Sigmoid colon (tissue), 3 donors: ENCODE results near the gene TOP3B.

Experiments used
- POLR2A ChIP-seq, 2 donors: fragments of 450-650 bp; IDR thresholded peaks; one replicate each; pipeline ENCODE4 v1.6.1; 2016; ENCODE audit warnings: antibody characterized with exemption in 2 of 2, mild to moderate bottlenecking in 2 of 2, moderate library complexity in 2 of 2
- TF ChIP-seq, protein P1 (sequence below), 4 experiments: fragments of 450-650 bp in 3 of 4; fragments of 200-600 bp in 1 of 4; IDR thresholded peaks; one replicate each; pipeline ENCODE4 v1.5.1; 2016 to 2019; ENCODE audit warnings: antibody characterized with exemption in 4 of 4, mild to moderate bottlenecking in 3 of 4, moderate library complexity in 2 of 4

GRCh38 chr22:21963790-21964211 is 18.8 kb downstream of the TOP3B start:
- TF ChIP-seq, protein P1, sequence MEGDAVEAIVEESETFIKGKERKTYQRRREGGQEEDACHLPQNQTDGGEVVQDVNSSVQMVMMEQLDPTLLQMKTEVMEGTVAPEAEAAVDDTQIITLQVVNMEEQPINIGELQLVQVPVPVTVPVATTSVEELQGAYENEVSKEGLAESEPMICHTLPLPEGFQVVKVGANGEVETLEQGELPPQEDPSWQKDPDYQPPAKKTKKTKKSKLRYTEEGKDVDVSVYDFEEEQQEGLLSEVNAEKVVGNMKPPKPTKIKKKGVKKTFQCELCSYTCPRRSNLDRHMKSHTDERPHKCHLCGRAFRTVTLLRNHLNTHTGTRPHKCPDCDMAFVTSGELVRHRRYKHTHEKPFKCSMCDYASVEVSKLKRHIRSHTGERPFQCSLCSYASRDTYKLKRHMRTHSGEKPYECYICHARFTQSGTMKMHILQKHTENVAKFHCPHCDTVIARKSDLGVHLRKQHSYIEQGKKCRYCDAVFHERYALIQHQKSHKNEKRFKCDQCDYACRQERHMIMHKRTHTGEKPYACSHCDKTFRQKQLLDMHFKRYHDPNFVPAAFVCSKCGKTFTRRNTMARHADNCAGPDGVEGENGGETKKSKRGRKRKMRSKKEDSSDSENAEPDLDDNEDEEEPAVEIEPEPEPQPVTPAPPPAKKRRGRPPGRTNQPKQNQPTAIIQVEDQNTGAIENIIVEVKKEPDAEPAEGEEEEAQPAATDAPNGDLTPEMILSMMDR (IDR thresholded peaks at IDR 0.05): no peak
- TF ChIP-seq POLR2A (IDR thresholded peaks at IDR 0.05): no peak
